ENCODE results near the gene KIFAP3.
"Not testable (repeated sequence)": the region's sequence is repeated elsewhere in the genome, so short reads cannot be mapped to it uniquely, and the experiment has no call there.

The KIFAP3 gene

DNA sequence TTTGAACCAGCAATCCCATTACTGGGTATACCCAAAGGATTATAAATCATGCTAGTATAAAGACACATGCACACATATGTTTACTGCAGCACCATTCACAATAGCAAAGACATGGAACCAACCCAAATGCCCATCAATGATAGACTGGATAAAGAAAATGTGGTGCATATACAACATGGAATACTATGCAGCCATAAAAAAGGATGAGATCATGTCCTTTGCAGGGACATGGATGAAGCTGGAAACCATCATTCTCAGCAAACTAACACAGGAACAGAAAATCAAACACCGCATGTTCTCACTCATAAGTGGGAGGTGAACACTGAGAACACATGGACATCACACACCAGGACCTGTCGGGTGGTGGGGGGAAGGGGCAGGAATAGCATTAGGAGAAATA, 65.8 kb downstream of the KIFAP3 start:
- not testable (repeated sequence) for H3K4me3 ChIP-seq (ENCODE audit: low read length); H3K9me3 ChIP-seq (ENCODE audit: control insufficient read depth, low read length); H3K4me1 ChIP-seq (ENCODE audit: control insufficient read depth, insufficient read depth, low read length); H3K27me3 ChIP-seq (ENCODE audit: control insufficient read depth, insufficient read depth, low read length); H3K36me3 ChIP-seq (ENCODE audit: control insufficient read depth, insufficient read depth, low read length); H3K9ac ChIP-seq (ENCODE audit: low read length)

DNA sequence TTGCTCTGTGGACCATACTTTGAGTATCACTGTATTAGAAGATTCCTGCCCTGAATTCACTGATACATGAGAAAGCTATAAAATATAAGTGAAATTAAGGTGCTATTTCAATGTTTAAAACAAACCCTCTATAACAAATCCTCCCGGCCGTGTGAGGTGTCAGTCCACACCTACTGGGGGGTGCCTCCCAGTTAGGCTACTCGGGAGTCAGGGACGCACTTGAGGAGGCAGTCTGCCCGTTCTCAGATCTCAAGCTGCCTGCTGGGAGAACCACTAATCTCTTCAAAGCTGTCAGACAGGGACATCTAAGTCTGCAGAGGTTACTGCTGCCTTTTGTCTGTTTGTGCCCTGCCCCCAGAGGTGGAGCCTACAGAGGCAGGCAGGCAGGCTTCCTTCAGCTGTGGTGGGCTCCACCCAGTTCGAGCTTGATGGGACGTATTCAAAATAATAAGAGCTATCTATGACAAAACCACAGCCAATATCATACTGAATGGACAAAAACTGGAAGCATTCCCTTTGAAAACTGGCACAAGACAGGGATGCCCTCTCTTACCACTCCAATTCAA, 71.1 kb downstream of the KIFAP3 start:
- not testable (repeated sequence) for H3K4me3 ChIP-seq (ENCODE audit: low read length); H3K9me3 ChIP-seq (ENCODE audit: control insufficient read depth, low read length); H3K27me3 ChIP-seq (ENCODE audit: control insufficient read depth, insufficient read depth, low read length); H3K36me3 ChIP-seq (ENCODE audit: control insufficient read depth, insufficient read depth, low read length); H3K9ac ChIP-seq (ENCODE audit: low read length); H3K4me1 ChIP-seq (ENCODE audit: control insufficient read depth, insufficient read depth, low read length)

DNA sequence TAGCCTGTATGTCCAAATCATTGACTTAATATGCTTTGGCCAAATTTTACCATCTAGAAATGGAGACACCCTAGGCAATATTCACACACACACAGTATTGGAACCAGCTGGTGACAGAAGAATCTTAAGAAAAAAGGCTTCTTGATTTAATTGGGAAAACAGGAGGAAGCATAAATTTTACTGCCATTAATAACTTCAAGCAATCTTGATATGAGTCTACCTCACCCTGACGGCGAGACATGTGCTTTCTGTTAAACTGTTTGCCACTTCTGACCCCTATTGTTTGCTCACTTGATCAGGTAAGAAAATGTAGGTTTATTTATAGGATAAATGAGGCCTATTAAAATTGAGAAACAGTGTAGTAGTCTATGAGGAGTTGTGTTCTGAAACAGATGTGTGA, 73.2 kb downstream of the KIFAP3 start:
- Histone ChIP-seq H3K4me1 (ENCODE audit: control insufficient read depth, insufficient read depth, low read length) (no peaks in the 10 kb centered on the region), H3K9ac (ENCODE audit: low read length) (no peak overlapping the region), H3K9me3 (ENCODE audit: control insufficient read depth, low read length) (no peaks in the 10 kb centered on the region), H3K4me3 (ENCODE audit: low read length) (no peak overlapping the region), H3K36me3 (ENCODE audit: control insufficient read depth, insufficient read depth, low read length) (no peaks in the 10 kb centered on the region), H3K27me3 (ENCODE audit: control insufficient read depth, insufficient read depth, low read length) (no peaks in the 10 kb centered on the region)

DNA sequence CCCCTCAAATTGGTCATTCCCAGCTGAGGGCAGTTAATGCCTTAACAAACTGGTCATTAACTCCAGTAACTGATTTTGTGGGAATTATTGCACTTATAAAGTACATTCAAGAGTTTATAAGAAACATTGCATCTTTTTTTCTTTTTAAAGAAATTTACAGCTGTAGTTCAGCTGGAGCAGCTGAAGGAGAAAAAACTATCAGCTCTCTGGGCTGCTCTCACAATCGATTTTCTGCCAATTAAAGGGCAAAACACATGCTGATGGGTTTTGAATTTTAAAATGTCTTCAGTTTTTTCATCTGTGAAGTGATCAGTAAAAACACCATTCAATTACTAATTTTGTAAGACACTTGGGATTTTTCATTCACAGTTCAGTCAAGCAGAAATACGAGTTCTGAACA, 74.7 kb downstream of the KIFAP3 start:
- no peaks in the 10 kb centered on the region for H3K27me3 ChIP-seq (ENCODE audit: control insufficient read depth, insufficient read depth, low read length)
- no peak overlapping the region for H3K9ac ChIP-seq (ENCODE audit: low read length)

DNA sequence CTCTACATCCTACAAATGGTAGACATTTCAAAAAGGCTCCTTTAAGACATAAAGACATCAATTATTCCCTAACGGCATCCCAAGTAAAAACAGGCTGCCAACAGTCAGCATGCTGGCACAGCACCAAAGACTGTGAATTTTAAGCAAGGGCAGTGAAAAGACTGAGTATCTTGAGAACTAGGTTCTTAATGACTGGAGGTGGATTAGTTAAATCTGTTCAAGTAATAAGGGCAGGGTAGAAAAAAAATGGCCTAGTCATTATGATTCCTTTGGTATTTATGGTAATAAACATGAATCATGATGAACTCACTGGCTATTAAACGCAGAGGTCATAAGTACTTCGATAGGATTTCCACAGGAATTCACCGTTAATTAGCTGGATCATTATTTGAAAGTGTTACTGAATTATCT, 75.2 kb downstream of the KIFAP3 start:
- no peaks in the 10 kb centered on the region for H3K4me1 ChIP-seq (ENCODE audit: control insufficient read depth, insufficient read depth, low read length)
- no peaks in the 10 kb centered on the region for H3K36me3 ChIP-seq (ENCODE audit: control insufficient read depth, insufficient read depth, low read length)
- H3K27me3 ChIP-seq (ENCODE audit: control insufficient read depth, insufficient read depth, low read length) = no peaks in the 10 kb centered on the region
- H3K4me3 ChIP-seq (ENCODE audit: low read length) = no peak overlapping the region
- H3K9me3 ChIP-seq (ENCODE audit: control insufficient read depth, low read length) = no peaks in the 10 kb centered on the region
- H3K9ac ChIP-seq (ENCODE audit: low read length) = no peak overlapping the region

More for the DNA sequence above, 74.7 kb downstream of the KIFAP3 start:
- Histone ChIP-seq H3K4me1 (ENCODE audit: control insufficient read depth, insufficient read depth, low read length) (no peaks in the 10 kb centered on the region), H3K4me3 (ENCODE audit: low read length) (no peak overlapping the region), H3K36me3 (ENCODE audit: control insufficient read depth, insufficient read depth, low read length) (no peaks in the 10 kb centered on the region), H3K9me3 (ENCODE audit: control insufficient read depth, low read length) (no peaks in the 10 kb centered on the region)

DNA sequence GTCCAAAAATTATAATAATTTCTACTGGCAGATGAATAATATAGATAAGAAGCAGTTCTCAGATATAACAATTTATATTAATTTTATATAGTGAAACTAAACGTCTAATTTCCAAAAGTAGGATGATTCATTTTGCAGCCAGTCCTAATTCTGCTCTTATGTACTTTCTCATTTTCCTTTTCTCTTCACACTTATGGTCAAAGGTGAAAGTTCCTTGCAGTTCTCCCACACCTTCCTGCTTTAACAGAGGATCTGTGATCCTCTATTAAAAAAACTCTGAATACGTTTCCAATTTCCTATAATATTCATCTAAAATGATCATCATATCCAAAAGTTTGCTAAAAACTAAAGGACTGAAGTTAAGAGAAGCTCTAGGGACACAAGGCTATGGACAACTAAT, 78.5 kb downstream of the KIFAP3 start:
- Histone ChIP-seq H3K4me3 (ENCODE audit: low read length) (no peak overlapping the region), H3K9me3 (ENCODE audit: control insufficient read depth, low read length) (no peaks in the 10 kb centered on the region), H3K27me3 (ENCODE audit: control insufficient read depth, insufficient read depth, low read length) (no peaks in the 10 kb centered on the region), H3K36me3 (ENCODE audit: control insufficient read depth, insufficient read depth, low read length) (no peaks in the 10 kb centered on the region), H3K4me1 (ENCODE audit: control insufficient read depth, insufficient read depth, low read length) (no peaks in the 10 kb centered on the region), H3K9ac (ENCODE audit: low read length) (no peak overlapping the region)

DNA sequence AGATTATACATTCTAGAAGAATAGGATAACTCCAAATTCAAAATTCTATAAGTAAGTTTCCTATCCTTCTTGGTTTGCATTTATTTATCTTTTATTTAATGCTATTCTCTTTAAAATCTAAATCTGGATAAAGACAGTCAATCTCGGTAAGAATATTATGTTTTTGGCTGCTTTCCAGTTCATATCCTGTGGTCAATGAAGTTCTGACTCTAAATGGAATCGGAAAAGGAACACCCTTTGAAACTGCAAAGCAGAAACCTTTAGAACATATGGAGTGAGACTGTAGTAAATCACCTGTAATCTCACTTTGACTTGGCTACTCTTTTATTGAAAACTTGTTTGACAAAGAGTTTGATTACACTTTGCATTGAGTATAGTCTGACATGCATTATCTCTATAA, 85.2 kb downstream of the KIFAP3 start:
- Histone ChIP-seq H3K36me3 (ENCODE audit: control insufficient read depth, insufficient read depth, low read length) (no peaks in the 10 kb centered on the region), H3K9me3 (ENCODE audit: control insufficient read depth, low read length) (no peaks in the 10 kb centered on the region), H3K4me1 (ENCODE audit: control insufficient read depth, insufficient read depth, low read length) (no peaks in the 10 kb centered on the region), H3K9ac (ENCODE audit: low read length) (no peak overlapping the region), H3K27me3 (ENCODE audit: control insufficient read depth, insufficient read depth, low read length) (no peaks in the 10 kb centered on the region), H3K4me3 (ENCODE audit: low read length) (no peak overlapping the region)

DNA sequence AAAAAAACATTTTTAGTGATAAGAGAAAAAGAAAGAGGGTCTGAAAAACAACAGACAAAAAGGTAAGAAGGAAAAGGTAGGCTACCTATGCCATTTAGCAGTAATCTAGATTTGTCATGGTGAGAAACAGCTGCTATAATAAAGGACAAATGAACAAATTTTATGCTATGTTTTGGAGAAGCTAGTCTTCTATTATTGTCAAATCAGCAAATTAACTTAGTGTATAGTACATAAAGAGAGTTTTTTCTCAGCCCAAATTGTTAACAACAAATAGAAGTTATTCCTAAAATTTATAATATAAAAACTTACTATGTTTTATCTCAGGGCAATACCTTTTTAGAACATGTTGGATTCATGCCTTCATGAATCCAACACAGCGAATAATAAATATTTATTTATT, 88.7 kb downstream of the KIFAP3 start:
- H3K9me3 ChIP-seq (ENCODE audit: control insufficient read depth, low read length) = no peaks in the 10 kb centered on the region
- H3K27me3 ChIP-seq (ENCODE audit: control insufficient read depth, insufficient read depth, low read length) = no peaks in the 10 kb centered on the region
- H3K4me3 ChIP-seq (ENCODE audit: low read length) = no peak overlapping the region
- H3K9ac ChIP-seq (ENCODE audit: low read length) = no peak overlapping the region
- H3K4me1 ChIP-seq (ENCODE audit: control insufficient read depth, insufficient read depth, low read length) = no peaks in the 10 kb centered on the region
- no peaks in the 10 kb centered on the region for H3K36me3 ChIP-seq (ENCODE audit: control insufficient read depth, insufficient read depth, low read length)

DNA sequence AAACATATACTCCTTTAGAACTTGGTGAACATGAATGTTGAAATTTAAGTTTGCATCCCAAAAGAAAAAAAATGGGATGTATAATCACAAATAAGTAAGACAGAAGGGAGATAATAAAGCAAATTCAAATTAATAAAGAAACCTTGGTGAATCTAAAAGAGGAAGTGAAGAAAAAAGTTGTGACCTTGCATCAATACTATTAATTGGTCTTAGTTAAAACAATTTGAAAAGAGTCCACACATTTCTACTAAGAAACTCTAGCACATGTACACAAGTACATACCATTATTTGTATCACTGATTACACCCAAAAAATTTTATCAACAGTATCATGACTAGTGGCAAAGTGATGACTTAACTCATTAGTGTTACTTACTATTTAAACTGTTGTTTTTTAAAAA, 100.4 kb downstream of the KIFAP3 start:
- Histone ChIP-seq H3K4me1 (ENCODE audit: control insufficient read depth, insufficient read depth, low read length) (no peaks in the 10 kb centered on the region), H3K27me3 (ENCODE audit: control insufficient read depth, insufficient read depth, low read length) (no peaks in the 10 kb centered on the region), H3K4me3 (ENCODE audit: low read length) (no peak overlapping the region), H3K9ac (ENCODE audit: low read length) (no peak overlapping the region), H3K36me3 (ENCODE audit: control insufficient read depth, insufficient read depth, low read length) (no peaks in the 10 kb centered on the region), H3K9me3 (ENCODE audit: control insufficient read depth, low read length) (no peaks in the 10 kb centered on the region)

DNA sequence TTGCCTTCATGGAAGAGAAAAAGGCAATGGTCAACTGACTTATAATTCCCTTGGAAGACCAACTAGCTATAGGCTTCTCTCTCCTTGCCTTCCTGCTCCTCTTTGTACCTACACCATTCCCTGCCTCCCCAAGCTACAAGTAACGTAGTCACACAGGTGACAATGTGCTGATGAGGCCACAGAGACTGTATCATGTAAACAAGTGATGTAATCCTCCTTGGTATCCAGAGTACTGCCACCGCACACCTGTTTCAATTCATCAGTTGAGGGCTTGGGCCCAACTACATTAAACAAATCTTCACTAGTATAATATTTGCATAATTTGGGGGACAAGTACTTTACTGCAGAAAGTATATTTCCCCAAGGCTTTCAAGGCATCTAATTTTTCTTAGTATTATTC, 104.4 kb downstream of the KIFAP3 start:
- Histone ChIP-seq H3K36me3 (ENCODE audit: control insufficient read depth, insufficient read depth, low read length) (no peaks in the 10 kb centered on the region), H3K27me3 (ENCODE audit: control insufficient read depth, insufficient read depth, low read length) (no peaks in the 10 kb centered on the region), H3K4me3 (ENCODE audit: low read length) (no peak overlapping the region), H3K4me1 (ENCODE audit: control insufficient read depth, insufficient read depth, low read length) (no peaks in the 10 kb centered on the region), H3K9ac (ENCODE audit: low read length) (no peak overlapping the region), H3K9me3 (ENCODE audit: control insufficient read depth, low read length) (no peaks in the 10 kb centered on the region)

DNA sequence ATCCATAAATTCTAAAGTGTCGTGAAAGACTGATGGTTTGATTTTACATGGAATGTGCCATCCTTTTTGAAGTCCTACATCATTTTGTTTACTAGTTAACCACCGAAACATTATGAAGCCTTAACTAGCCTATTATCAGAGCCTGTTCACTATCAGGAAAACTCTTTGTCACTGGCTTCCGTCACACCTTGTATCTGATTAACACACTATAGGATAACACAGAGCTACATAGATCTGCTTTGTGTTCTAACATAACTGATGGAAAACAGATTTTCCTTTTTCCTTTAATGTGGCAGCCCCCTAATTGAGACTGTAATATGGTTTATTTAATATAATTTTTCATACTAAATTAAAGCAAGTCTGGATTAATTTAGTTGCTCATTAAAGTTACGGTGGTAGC, 106.3 kb downstream of the KIFAP3 start:
- H3K9ac ChIP-seq (ENCODE audit: low read length) = no peak overlapping the region
- H3K4me1 ChIP-seq (ENCODE audit: control insufficient read depth, insufficient read depth, low read length) = no peaks in the 10 kb centered on the region
- no peak overlapping the region for H3K4me3 ChIP-seq (ENCODE audit: low read length)
- H3K9me3 ChIP-seq (ENCODE audit: control insufficient read depth, low read length) = no peaks in the 10 kb centered on the region
- no peaks in the 10 kb centered on the region for H3K36me3 ChIP-seq (ENCODE audit: control insufficient read depth, insufficient read depth, low read length)
- no peaks in the 10 kb centered on the region for H3K27me3 ChIP-seq (ENCODE audit: control insufficient read depth, insufficient read depth, low read length)

DNA sequence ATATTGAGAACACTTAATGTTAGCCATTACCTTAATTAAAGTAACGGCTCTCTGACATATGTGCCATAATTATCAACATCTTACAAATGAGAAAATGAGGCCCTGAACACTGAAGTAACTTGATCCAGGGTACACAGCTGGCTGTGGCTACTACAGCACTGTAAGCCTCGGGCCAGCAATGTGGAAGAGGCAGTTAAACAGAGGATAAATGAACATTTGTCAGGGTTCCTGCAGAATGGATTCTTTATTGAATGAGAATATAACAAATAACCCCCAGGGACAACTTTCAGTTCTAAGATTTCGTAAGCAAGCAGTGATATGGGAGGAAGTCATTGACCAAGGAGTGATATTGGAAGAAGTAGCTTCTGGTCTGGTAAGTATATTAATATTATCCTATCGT, 110.3 kb downstream of the KIFAP3 start:
- no peak overlapping the region for H3K9ac ChIP-seq (ENCODE audit: low read length)

DNA sequence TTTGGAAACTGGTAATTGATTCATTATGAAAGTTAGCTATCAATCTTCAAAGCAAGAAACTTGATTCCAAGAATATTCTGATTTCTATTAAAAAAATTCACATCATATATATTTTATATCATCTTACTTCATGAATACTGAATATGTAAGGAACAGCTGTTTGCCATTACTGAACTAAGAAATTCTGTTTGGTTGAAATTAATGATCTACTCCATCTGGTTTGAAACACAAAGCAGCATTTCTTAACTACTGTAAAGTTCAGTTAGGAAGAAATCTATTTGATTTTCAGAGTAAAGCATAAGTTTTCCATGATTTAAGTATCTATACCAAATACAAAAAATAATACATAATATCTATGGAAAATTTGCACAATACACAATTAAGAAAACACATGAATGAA, 114.8 kb downstream of the KIFAP3 start:
- Histone ChIP-seq H3K4me1 (ENCODE audit: control insufficient read depth, insufficient read depth, low read length) (no peaks in the 10 kb centered on the region), H3K36me3 (ENCODE audit: control insufficient read depth, insufficient read depth, low read length) (no peaks in the 10 kb centered on the region), H3K4me3 (ENCODE audit: low read length) (no peak overlapping the region), H3K9ac (ENCODE audit: low read length) (no peak overlapping the region), H3K9me3 (ENCODE audit: control insufficient read depth, low read length) (no peaks in the 10 kb centered on the region), H3K27me3 (ENCODE audit: control insufficient read depth, insufficient read depth, low read length) (no peaks in the 10 kb centered on the region)

More for the DNA sequence above, 110.3 kb downstream of the KIFAP3 start:
- no peaks in the 10 kb centered on the region for H3K27me3 ChIP-seq (ENCODE audit: control insufficient read depth, insufficient read depth, low read length)
- H3K4me3 ChIP-seq (ENCODE audit: low read length) = no peak overlapping the region
- no peaks in the 10 kb centered on the region for H3K9me3 ChIP-seq (ENCODE audit: control insufficient read depth, low read length)
- no peaks in the 10 kb centered on the region for H3K36me3 ChIP-seq (ENCODE audit: control insufficient read depth, insufficient read depth, low read length)
- H3K4me1 ChIP-seq (ENCODE audit: control insufficient read depth, insufficient read depth, low read length) = no peaks in the 10 kb centered on the region
